Thyroid gland (tissue), 4 donors: ENCODE results near the gene KISS1R. TPM values are rescaled to one million over a fixed set of nuclear protein-coding genes. Genes with fewer than 3 reads are reported as not detected.

Experiments
- DNase-seq, 2 donors: peaks; one replicate each; pipeline ENCODE4 v3.0.0-alpha.2; 2019
- H3K27ac ChIP-seq, 3 donors: fragments of 200-600 bp; sonication (generic); 1 replicate in 2 of 3; 2 replicates in 1 of 3; pipeline ENCODE4 v1.5.1; 2016 to 2019; ENCODE audit warnings: mild to moderate bottlenecking in 1 of 3, moderate library complexity in 1 of 3
- H3K27me3 ChIP-seq: fragments of 200-600 bp; sonication (generic); one replicate; pipeline ENCODE4 v1.5.1; 2019
- H3K36me3 ChIP-seq, 2 donors: fragments of 200-600 bp; sonication (generic); one replicate each; pipeline ENCODE4 v1.5.1; 2016 to 2019
- H3K4me1 ChIP-seq, 2 donors: fragments of 200-600 bp; sonication (generic); one replicate each; pipeline ENCODE4 v1.5.1; 2017 to 2019
- H3K4me3 ChIP-seq, 3 donors: fragments of 200-600 bp; sonication (generic); replicated peaks in 1 of 3; 1 replicate in 2 of 3; 2 replicates in 1 of 3; pipeline ENCODE4 v1.5.1; 2016; ENCODE audit warnings: mild to moderate bottlenecking in 1 of 3
- H3K9me3 ChIP-seq: fragments of 200-600 bp; sonication (generic); one replicate; pipeline ENCODE4 v1.5.1; 2017
- POLR2A ChIP-seq, 2 donors: fragments of 450-650 bp; IDR thresholded peaks; one replicate each; pipeline ENCODE4 v1.6.1; 2017; ENCODE audit warnings: antibody characterized with exemption in 2 of 2, mild to moderate bottlenecking in 2 of 2, moderate library complexity in 1 of 2
- WGBS, 2 donors: methylation state at CpG; one replicate each; pipeline ENCODE4 v1.1.5; 2017; 5-methylcytosine and 5-hydroxymethylcytosine counted together
- intact Hi-C: fragments of 100-400 bp; cut with DNase I; formaldehyde crosslinking; loops from one replicate; pipeline ENCODE4 v1.15.1; 2023
- total RNA-seq, 4 donors: library from RNA; depleted of rRNA; stranded (reverse); fragments of >200 nt; gene quantifications; one replicate each; pipeline ENCODE4 v1.2.3, GENCODE V29; 2016
- TF ChIP-seq, protein P1 (sequence below), 6 experiments: fragments of 200-600 bp in 3 of 6; fragments of 450-650 bp in 3 of 6; sonication (generic) in 3 of 6; IDR thresholded peaks; one replicate each; pipeline ENCODE4 v1.5.1; 2016 to 2019; ENCODE audit warnings: antibody characterized with exemption in 6 of 6, mild to moderate bottlenecking in 2 of 6, inconsistent platforms in 1 of 6, moderate library complexity in 1 of 6

Gene KISS1R
- total RNA-seq, 4 donors from 2014 or later: not detected

DNA sequence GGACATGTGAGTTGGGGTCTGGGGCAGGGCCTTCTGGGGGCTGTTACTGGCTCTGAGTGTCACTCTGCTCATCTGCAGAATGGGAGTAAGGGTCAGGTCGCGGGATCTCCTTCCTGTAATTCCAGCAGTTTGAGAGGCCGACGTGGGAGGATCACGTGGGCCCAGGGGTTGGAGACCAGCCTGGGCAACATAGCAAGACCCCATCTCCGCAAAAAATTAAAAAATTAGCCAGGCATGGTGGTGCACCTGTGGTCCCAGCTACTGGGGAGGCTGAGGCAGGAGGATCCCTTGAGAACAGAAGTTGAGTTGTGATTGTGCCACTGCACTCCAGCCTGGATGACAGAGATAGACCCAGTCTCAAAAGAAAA, 12.7 kb downstream of the KISS1R start:
- WGBS, 2 donors: 93 to 94% methylated on average over 6 of the region's 6 CpGs
- no peaks in the 10 kb centered on the region for H3K27me3 ChIP-seq
- no peaks in the 10 kb centered on the region for H3K36me3 ChIP-seq
- H3K9me3 ChIP-seq: no peaks in the 10 kb centered on the region
- intact Hi-C loops: loop anchor here (10.0 kb wide), 1 partner anchor 305 kb away; the partner anchor contains the start of gene CBARP
- DNase-seq: no peak
- H3K4me1 ChIP-seq: peaks cover 15 to 25% of the 10 kb centered on the region in 2 donors
- no peak overlapping the region for H3K4me3 ChIP-seq
- H3K27ac ChIP-seq: no peak overlapping the region
- TF ChIP-seq, protein P1, sequence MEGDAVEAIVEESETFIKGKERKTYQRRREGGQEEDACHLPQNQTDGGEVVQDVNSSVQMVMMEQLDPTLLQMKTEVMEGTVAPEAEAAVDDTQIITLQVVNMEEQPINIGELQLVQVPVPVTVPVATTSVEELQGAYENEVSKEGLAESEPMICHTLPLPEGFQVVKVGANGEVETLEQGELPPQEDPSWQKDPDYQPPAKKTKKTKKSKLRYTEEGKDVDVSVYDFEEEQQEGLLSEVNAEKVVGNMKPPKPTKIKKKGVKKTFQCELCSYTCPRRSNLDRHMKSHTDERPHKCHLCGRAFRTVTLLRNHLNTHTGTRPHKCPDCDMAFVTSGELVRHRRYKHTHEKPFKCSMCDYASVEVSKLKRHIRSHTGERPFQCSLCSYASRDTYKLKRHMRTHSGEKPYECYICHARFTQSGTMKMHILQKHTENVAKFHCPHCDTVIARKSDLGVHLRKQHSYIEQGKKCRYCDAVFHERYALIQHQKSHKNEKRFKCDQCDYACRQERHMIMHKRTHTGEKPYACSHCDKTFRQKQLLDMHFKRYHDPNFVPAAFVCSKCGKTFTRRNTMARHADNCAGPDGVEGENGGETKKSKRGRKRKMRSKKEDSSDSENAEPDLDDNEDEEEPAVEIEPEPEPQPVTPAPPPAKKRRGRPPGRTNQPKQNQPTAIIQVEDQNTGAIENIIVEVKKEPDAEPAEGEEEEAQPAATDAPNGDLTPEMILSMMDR (IDR thresholded peaks at IDR 0.05): no peak
- TF ChIP-seq POLR2A (IDR thresholded peaks at IDR 0.05): no peak

DNA sequence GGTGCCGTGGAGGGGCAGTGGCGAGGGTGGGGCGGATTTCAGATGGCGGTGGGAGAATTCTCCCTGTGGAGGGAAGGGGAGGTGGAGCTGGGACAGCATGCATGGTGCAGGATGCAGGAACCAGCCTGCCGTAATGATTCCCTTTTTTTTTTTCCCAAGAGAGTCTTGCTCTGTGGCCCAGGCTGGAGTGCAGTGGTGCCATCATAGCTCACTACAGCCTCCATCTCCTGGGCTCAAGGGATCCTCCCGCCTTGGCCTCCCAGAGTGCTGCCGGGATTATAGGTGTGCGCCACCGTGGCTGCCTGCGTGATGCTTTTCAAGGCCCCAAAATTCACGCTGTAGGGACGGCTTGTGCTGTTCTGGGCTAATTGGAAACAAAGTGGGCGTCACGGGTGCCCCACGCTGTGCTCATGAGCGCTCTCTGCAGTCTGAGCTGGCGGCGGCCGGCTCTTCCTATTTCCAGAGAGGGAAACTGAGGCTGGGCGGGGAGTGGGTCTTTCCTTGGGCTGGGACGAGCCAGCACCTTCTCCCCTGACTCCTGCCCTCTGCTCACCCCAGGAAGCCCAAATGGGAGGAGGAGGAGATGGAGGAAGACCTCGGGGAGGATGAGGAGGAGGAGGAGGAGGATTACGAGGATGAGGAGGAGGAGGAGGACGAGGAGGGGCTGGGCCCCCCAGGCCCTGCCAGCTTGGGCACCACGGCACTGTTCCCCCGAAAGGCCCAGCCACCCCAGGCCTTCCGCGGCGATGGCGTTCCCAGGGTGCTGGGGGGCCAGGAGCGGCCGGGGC, 14.9 kb downstream of the KISS1R start:
- no peak for TF ChIP-seq POLR2A (IDR thresholded peaks at IDR 0.05)
- TF ChIP-seq, protein P1 (IDR thresholded peaks at IDR 0.05): no peak
- no peak overlapping the region for H3K4me3 ChIP-seq
- peaks cover 20 to 28% of the 10 kb centered on the region in 2 donors for H3K4me1 ChIP-seq
- no peak for DNase-seq
- intact Hi-C loops: no loop called here
- H3K27me3 ChIP-seq: no peaks in the 10 kb centered on the region
- no peaks in the 10 kb centered on the region for H3K9me3 ChIP-seq
- H3K27ac ChIP-seq: no peak overlapping the region
- no peaks in the 10 kb centered on the region for H3K36me3 ChIP-seq
- 90 to 93% methylated on average over 27 to 32 of the region's 32 CpGs for WGBS, 2 donors

DNA sequence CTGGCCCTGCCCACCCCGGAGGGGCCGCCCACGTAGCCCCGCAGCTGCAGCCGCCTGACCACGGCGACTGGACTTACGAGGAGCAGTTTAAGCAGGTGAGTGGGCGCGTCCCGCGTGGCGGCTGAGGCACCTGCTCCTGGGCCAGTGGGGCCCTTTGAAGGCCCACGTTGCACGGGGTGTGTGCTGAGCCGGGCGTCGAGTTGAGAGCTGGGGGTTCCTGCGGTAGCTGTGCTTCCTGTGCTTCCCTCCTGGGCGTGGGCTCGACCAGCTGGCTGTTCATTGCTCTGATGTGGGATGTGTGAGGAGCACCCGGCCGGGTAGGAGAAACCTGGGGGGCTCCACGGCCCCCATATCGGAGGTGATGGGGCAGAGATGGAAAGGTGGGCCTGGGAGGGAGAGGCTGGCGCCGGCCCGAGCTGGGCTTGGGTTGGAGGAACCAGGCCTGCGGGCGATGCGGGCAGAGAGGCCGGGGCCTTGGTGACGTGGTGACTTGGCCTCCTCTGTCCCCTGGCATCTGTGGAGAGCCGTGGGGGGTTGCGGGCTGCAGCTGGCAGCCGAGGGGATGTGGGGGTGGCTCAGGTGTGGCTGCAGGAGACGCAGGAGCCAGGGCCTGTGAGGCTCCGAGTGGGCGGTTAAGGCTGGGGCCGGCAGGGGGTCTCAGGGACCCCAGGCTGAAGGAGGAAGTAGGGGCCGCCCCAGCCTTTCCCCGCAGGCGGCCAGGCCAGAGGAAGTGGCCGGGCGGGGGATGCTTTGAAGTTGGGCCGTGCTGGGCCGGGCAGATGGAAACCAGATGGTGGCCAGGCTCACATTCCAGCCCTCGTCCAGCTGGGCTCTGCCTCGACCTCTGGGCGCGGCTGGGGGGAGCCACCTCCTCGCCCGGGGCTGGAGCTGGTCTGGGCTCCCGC, 15.8 kb downstream of the KISS1R start:
- no peaks in the 10 kb centered on the region for H3K36me3 ChIP-seq
- H3K27me3 ChIP-seq: no peaks in the 10 kb centered on the region
- H3K27ac ChIP-seq: no peak overlapping the region
- peaks cover 16 to 20% of the 10 kb centered on the region in 2 donors for H3K4me1 ChIP-seq
- no peak overlapping the region for H3K4me3 ChIP-seq
- H3K9me3 ChIP-seq: no peaks in the 10 kb centered on the region
- intact Hi-C loops: no loop called here
- peak in 1 of 2 donors; percentile 34 for DNase-seq
- 69 to 77% methylated on average over 28 to 45 of the region's 54 CpGs for WGBS, 2 donors
- no peak for TF ChIP-seq POLR2A (IDR thresholded peaks at IDR 0.05)
- TF ChIP-seq, protein P1 (IDR thresholded peaks at IDR 0.05): no peak

DNA sequence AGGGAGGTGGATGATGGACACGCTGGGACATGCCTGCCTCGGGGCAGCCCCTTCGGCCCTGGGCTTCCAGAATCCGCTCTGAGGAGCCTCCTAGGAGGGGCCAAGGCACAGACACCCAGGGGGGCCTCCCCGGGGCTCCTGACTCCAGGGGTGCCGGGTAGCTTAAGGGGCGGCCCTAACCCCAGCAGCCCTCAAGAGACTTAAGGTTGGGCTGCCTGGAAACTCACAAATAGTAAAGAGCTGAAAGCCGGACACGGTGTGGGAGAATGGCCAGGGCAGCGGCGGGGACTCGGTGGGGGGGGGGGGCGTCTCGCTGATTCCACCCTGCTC, 16.4 kb downstream of the KISS1R start:
- Histone ChIP-seq H3K36me3 (no peaks in the 10 kb centered on the region), H3K27me3 (no peaks in the 10 kb centered on the region), H3K9me3 (no peaks in the 10 kb centered on the region), H3K27ac (no peak overlapping the region), H3K4me3 (no peak overlapping the region), H3K4me1 (peaks cover 16 to 20% of the 10 kb centered on the region in 2 donors)
- no peak for DNase-seq
- intact Hi-C loops: no loop called here
- TF ChIP-seq, protein P1 (IDR thresholded peaks at IDR 0.05): no peak
- no peak for TF ChIP-seq POLR2A (IDR thresholded peaks at IDR 0.05)
- 62 to 81% methylated on average over 7 to 14 of the region's 14 CpGs for WGBS, 2 donors
